GM21515 (cell line): Measurements from ENCODE around the gene NFYB.
"Not testable (repeated sequence)": the region's sequence is repeated elsewhere in the genome, so short reads cannot be mapped to it uniquely, and the experiment has no call there.

ENCODE experiments used
- ATAC-seq: cut with Tn5 transposase; IDR thresholded peaks from one replicate; pipeline ENCODE4 v1.9.1; 2021; ENCODE audit not compliant: unreplicated experiment

Gene NFYB

GRCh38 chr12:104137902-104138796, at the start of gene NFYB:
TSS of gene NFYB (minus strand) at chr12:104138210. CDS start at chr12:104135453, 2,757 bp downstream.
- peak; percentile 94 for ATAC-seq

- no peak for ATAC-seq
These were observed 49.6 kb upstream of the NFYB start for GRCh38 chr12:104187446-104188155.

- no peak for ATAC-seq
These were observed 45.4 kb upstream of the NFYB start for GRCh38 chr12:104183443-104183842.

GRCh38 chr12:104182621-104183378, 44.8 kb upstream of the NFYB start:
- no peak for ATAC-seq

- no peak for ATAC-seq
These were observed 44.1 kb upstream of the NFYB start for GRCh38 chr12:104182144-104182543.

GRCh38 chr12:104181313-104181712, 43.3 kb upstream of the NFYB start:
- ATAC-seq: no peak

- ATAC-seq: no peak
These were observed 42.4 kb upstream of the NFYB start for GRCh38 chr12:104180374-104180773.

GRCh38 chr12:104177663-104178501, 39.9 kb upstream of the NFYB start:
- ATAC-seq: no peak

- no peak for ATAC-seq
These were observed 39.3 kb upstream of the NFYB start for GRCh38 chr12:104177336-104177662.

GRCh38 chr12:104175726-104176247, 37.8 kb upstream of the NFYB start:
- no peak for ATAC-seq

GRCh38 chr12:104173804-104174203, 35.8 kb upstream of the NFYB start:
- not testable (repeated sequence) for ATAC-seq

- ATAC-seq: no peak
These were observed 34.5 kb upstream of the NFYB start for GRCh38 chr12:104172570-104172947.

GRCh38 chr12:104171785-104172569, 34.0 kb upstream of the NFYB start:
- no peak for ATAC-seq

- ATAC-seq: no peak
These were observed 30.6 kb upstream of the NFYB start for GRCh38 chr12:104168596-104168995.

GRCh38 chr12:104167519-104168458, 29.8 kb upstream of the NFYB start:
- no peak for ATAC-seq

GRCh38 chr12:104166465-104166864, 28.5 kb upstream of the NFYB start:
- ATAC-seq: no peak

- ATAC-seq: no peak
These were observed 27.8 kb upstream of the NFYB start for GRCh38 chr12:104165801-104166200.

GRCh38 chr12:104164634-104165033, 26.6 kb upstream of the NFYB start:
- no peak for ATAC-seq

GRCh38 chr12:104163631-104164030, 25.6 kb upstream of the NFYB start:
- ATAC-seq: no peak
